Measurements from ENCODE around the gene RAMP2. TPM values are rescaled to one million over a fixed set of nuclear protein-coding genes. Genes with fewer than 3 reads are reported as not detected.

The RAMP2 gene
- total and polyA plus RNA-seq, 2 of the 13 experiments (the other 11 are each of a cell fraction or from before 2014, with no cell fraction given): 1.4 to 5.2 TPM

DNA sequence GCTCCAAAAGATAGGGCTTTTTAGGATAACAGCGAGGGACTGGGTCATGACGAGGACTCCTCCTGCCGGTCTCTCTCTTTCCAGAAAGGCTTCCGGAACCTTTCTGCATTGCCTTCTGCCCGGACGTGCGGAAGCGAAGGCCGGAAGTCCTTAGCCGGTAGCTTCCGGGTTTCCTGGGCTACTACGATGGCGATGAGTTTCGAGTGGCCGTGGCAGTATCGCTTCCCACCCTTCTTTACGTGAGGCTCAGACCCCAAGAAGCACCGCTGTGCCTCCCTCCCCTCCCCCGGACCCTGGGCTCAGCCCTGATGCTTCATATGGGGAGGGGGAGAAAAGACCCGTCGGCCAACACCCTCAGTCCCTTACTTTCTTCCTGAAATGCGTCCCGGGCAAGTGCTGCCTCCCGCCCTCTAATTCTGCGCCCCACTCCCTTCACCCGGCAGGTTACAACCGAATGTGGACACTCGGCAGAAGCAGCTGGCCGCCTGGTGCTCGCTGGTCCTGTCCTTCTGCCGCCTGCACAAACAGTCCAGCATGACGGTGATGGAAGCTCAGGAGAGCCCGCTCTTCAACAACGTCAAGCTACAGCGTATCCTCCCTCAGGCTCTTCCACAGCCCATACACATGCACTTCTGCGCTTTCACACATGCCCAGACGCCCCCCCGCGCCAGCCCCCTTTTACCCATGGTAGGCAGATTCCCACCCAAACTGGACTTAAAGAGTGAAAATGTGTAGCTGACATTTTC, 12.4 kb downstream of the RAMP2 start, which contains the start of gene VPS25 (continued):
- TF ChIP-seq, protein P1, sequence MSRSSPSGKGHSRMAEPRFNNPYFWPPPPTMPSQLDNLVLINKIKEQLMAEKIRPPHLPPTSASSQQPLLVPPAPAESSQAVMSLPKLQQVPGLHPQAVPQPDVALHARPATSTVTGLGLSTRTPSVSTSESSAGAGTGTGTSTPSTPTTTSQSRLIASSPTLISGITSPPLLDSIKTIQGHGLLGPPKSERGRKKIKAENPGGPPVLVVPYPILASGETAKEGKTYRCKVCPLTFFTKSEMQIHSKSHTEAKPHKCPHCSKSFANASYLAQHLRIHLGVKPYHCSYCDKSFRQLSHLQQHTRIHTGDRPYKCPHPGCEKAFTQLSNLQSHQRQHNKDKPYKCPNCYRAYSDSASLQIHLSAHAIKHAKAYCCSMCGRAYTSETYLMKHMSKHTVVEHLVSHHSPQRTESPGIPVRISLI (CRISPR knock-in tag; IDR thresholded peaks at IDR 0.05; ENCODE audit: borderline replicate concordance): peak; percentile 43; the same call in 1 of the 2 replicates
- TF ChIP-seq, protein P2, sequence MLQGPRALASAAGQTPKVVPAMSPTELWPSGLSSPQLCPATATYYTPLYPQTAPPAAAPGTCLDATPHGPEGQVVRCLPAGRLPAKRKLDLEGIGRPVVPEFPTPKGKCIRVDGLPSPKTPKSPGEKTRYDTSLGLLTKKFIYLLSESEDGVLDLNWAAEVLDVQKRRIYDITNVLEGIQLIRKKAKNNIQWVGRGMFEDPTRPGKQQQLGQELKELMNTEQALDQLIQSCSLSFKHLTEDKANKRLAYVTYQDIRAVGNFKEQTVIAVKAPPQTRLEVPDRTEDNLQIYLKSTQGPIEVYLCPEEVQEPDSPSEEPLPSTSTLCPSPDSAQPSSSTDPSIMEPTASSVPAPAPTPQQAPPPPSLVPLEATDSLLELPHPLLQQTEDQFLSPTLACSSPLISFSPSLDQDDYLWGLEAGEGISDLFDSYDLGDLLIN (CRISPR knock-in tag; IDR thresholded peaks at IDR 0.05; ENCODE audit: borderline replicate concordance): peak; percentile 89
- no peak for TF ChIP-seq TEAD2 (CRISPR knock-in tag; IDR thresholded peaks at IDR 0.05)
- TF ChIP-seq, protein P3, sequence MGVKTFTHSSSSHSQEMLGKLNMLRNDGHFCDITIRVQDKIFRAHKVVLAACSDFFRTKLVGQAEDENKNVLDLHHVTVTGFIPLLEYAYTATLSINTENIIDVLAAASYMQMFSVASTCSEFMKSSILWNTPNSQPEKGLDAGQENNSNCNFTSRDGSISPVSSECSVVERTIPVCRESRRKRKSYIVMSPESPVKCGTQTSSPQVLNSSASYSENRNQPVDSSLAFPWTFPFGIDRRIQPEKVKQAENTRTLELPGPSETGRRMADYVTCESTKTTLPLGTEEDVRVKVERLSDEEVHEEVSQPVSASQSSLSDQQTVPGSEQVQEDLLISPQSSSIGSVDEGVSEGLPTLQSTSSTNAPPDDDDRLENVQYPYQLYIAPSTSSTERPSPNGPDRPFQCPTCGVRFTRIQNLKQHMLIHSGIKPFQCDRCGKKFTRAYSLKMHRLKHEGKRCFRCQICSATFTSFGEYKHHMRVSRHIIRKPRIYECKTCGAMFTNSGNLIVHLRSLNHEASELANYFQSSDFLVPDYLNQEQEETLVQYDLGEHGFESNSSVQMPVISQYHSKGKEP (CRISPR knock-in tag; IDR thresholded peaks at IDR 0.05): peak; percentile 89; the same call in 1 of the 2 replicates
- no peak for TF ChIP-seq ZMYM2 (CRISPR knock-in tag; IDR thresholded peaks at IDR 0.05)
- peak; percentile 58; the same call in 1 of the 2 replicates for TF ChIP-seq ZNF343 (CRISPR knock-in tag; IDR thresholded peaks at IDR 0.05)
- peak; percentile 96 for TF ChIP-seq IRF2 (CRISPR knock-in tag; IDR thresholded peaks at IDR 0.05)
- peak; percentile 89 for TF ChIP-seq NFKB2 (CRISPR knock-in tag; IDR thresholded peaks at IDR 0.05; ENCODE audit: borderline replicate concordance)
- TF ChIP-seq ELF3 (CRISPR knock-in tag; IDR thresholded peaks at IDR 0.05): peak; percentile 96
- peak; percentile 91 for TF ChIP-seq MED1 (CRISPR knock-in tag; IDR thresholded peaks at IDR 0.05)
- TF ChIP-seq, protein P4, sequence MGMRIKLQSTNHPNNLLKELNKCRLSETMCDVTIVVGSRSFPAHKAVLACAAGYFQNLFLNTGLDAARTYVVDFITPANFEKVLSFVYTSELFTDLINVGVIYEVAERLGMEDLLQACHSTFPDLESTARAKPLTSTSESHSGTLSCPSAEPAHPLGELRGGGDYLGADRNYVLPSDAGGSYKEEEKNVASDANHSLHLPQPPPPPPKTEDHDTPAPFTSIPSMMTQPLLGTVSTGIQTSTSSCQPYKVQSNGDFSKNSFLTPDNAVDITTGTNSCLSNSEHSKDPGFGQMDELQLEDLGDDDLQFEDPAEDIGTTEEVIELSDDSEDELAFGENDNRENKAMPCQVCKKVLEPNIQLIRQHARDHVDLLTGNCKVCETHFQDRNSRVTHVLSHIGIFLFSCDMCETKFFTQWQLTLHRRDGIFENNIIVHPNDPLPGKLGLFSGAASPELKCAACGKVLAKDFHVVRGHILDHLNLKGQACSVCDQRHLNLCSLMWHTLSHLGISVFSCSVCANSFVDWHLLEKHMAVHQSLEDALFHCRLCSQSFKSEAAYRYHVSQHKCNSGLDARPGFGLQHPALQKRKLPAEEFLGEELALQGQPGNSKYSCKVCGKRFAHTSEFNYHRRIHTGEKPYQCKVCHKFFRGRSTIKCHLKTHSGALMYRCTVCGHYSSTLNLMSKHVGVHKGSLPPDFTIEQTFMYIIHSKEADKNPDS (CRISPR knock-in tag; IDR thresholded peaks at IDR 0.05): no peak
- TF ChIP-seq ZNF354B (CRISPR knock-in tag; IDR thresholded peaks at IDR 0.05): 0 out of 2 replicates have a peak, but pooled peaks have one; percentile 74
- peak; percentile 100 for TF ChIP-seq KMT2A (CRISPR knock-in tag; IDR thresholded peaks at IDR 0.05)
- no peak for TF ChIP-seq ZNF75D (CRISPR knock-in tag; IDR thresholded peaks at IDR 0.05; ENCODE audit: borderline replicate concordance)
- TF ChIP-seq POLR2A (IDR thresholded peaks at IDR 0.05; ENCODE audit: insufficient read depth in 1 of 2, low read depth in 2 of 2, low read length in 2 of 2): peak; percentile 95 to 96
- no peak for TF ChIP-seq ZBTB8A (CRISPR knock-in tag; IDR thresholded peaks at IDR 0.05; ENCODE audit: borderline replicate concordance, low read depth)
- TF ChIP-seq, protein P5, sequence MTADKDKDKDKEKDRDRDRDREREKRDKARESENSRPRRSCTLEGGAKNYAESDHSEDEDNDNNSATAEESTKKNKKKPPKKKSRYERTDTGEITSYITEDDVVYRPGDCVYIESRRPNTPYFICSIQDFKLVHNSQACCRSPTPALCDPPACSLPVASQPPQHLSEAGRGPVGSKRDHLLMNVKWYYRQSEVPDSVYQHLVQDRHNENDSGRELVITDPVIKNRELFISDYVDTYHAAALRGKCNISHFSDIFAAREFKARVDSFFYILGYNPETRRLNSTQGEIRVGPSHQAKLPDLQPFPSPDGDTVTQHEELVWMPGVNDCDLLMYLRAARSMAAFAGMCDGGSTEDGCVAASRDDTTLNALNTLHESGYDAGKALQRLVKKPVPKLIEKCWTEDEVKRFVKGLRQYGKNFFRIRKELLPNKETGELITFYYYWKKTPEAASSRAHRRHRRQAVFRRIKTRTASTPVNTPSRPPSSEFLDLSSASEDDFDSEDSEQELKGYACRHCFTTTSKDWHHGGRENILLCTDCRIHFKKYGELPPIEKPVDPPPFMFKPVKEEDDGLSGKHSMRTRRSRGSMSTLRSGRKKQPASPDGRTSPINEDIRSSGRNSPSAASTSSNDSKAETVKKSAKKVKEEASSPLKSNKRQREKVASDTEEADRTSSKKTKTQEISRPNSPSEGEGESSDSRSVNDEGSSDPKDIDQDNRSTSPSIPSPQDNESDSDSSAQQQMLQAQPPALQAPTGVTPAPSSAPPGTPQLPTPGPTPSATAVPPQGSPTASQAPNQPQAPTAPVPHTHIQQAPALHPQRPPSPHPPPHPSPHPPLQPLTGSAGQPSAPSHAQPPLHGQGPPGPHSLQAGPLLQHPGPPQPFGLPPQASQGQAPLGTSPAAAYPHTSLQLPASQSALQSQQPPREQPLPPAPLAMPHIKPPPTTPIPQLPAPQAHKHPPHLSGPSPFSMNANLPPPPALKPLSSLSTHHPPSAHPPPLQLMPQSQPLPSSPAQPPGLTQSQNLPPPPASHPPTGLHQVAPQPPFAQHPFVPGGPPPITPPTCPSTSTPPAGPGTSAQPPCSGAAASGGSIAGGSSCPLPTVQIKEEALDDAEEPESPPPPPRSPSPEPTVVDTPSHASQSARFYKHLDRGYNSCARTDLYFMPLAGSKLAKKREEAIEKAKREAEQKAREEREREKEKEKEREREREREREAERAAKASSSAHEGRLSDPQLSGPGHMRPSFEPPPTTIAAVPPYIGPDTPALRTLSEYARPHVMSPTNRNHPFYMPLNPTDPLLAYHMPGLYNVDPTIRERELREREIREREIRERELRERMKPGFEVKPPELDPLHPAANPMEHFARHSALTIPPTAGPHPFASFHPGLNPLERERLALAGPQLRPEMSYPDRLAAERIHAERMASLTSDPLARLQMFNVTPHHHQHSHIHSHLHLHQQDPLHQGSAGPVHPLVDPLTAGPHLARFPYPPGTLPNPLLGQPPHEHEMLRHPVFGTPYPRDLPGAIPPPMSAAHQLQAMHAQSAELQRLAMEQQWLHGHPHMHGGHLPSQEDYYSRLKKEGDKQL (CRISPR knock-in tag; IDR thresholded peaks at IDR 0.05; ENCODE audit: low read depth): peak; percentile 29; the same call in 1 of the 2 replicates
- TF ChIP-seq PHF8 (CRISPR knock-in tag; IDR thresholded peaks at IDR 0.05): peak; percentile 87
